Measurements from ENCODE around the gene SLC66A1.

Gene SLC66A1

DNA sequence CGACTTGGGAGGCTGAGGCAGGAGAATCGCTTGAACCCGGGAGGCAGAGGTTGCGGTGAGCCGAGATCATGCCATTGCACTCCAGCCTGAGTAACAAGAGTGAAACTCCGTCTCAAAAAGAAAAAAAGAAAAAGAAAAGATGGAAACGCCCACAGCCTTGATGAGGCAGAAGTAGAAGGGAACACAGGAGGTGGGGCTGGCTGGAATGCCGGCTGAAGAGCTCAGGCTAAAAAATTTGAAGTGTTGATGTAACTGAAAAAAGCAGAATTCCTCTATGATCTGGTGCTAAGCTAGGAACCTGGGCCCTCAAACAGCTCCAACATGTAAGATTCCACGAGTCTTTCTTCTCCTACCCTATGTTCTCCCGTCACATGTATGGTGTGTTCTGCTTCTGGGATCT lies 53.6 kb downstream of the SLC66A1 start:
- DNase-seq = no peak

DNA sequence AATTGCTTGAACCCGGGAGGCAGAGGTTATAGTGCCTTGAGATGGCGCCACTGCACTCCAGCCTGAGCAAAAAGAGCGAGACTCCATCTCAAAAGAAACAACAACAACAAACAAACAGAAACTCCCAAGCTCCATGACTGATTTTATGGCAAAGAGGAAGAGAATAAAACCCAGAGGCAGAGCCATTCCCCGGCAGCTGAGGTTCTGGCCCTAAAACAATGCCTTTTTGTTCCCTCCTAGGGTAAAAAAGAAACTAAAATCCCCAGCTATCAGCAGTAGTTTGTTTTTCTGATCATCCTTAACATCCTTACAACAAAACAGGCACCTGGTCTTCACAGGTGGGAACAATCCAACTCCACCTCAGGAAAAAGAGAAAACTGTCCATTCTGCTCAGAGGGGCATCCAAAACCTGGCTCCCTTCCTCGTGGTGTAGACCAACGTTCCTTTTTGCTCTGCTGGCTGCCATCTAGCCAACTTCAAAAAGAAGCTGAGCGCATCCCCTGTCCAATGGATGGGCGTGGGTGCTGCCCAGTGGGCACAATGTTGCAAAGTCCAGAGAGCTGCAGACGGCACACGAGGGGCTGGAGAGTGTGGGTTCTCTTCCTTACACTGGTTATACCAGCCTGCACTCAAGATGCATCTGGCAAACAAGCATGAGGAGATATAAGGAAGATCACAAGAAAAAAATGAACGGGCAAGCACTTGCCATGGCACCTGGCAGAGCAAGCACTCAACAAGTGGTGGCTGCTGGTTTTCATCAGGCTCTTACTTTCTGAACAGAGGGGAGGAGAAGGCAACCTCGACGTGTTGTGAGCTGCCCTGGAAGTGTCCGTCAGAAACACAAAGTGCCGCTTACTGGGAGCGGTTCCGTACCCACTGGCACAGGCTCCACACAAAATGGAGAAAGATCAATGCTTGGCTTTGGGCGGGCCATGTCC lies 54.7 kb downstream of the SLC66A1 start:
- DNase-seq = no peak

DNA sequence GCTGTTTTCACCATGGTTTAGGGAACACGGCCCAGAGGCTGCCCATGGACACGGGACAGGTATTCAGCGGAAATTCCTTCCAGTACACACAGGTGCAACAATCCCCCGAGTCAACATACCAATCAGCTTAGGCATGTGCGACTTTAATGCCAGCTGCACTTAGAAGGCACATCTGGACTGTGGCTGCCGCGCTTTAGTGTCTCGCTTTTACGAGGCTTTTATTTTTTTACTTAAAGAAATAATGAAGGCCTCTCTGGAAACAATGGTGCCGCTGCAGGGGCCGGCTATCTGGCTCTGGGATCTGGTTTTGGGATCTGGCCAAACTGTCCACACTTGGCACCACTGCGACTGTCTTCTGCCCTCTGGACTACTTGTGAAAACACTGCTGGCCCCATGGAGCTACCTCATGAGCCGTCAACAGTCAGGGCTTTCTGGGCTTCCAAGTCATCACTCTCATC lies 55.5 kb downstream of the SLC66A1 start:
- DNase-seq = no peak

DNA sequence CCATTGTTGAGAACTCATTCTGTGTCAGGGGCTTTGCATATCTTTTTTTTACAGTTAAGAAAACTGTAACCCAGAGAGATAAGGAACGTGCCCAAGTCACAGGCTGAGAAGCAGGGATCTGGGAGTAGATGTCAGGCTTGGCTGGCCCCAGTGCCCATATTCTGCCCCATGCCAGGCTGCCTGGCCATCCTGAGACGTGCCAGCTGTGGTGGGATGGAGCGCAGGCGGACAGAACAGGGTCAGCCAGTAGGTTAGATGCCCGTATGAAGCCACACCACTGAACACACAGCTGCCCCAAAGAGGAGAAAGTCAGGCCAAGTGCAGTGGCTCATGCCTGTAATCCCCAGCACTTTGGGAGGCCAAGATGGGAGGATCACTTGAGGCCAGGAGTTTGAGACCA lies 55.9 kb downstream of the SLC66A1 start:
- no peak for DNase-seq

DNA sequence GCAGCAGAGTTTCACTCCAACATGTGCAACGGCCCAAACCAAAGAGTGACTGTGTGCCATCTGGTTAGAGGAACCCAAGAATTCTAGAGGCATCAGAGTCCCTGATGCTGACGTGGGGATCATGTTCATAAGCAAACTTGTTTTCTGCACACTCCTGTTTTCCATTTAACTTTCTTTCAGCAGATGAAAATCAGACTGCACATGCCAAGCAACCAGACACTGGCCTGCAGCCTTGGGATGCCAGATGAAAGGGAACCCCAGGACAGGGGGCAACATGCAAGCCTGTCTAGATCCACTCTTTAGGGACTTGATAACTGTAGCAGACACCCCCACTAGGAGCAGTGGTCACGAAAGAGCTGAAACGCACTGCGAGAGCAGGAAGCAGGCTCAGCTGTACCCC lies 56.8 kb downstream of the SLC66A1 start:
- DNase-seq = no peak

DNA sequence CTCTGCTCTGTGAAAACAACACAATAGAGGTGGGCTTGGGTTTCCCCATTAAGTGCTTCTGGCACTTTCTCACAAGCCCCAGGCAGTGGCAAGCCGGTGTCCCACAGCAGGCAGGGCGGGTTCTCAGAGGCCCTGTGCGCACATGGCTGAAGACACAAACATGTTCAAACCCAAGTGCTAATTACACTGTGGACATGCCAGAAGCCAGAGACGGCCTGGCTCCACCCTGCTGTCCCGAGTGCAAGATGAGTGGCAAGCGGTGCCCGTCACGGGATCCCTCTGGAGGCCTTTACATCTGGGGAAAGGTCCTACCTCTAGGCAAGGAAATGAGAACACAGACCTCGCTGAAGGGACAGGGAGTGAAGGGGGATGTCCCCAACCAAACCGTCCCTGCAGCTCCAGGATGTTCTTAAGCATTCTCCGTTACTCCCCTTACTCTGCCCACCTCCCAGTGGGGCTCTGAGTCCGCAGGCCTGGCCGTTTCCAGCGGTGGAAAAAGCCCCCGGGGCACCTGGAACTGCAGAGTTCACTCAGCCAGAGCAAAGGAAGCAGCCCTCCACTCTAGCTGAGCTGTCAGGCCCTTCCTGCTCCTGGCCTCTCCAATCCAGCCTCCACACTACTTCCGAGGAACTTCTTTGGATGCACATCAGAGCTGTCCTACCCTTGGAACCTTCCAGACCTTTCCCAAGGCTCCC lies 57.4 kb downstream of the SLC66A1 start:
- no peak for DNase-seq

DNA sequence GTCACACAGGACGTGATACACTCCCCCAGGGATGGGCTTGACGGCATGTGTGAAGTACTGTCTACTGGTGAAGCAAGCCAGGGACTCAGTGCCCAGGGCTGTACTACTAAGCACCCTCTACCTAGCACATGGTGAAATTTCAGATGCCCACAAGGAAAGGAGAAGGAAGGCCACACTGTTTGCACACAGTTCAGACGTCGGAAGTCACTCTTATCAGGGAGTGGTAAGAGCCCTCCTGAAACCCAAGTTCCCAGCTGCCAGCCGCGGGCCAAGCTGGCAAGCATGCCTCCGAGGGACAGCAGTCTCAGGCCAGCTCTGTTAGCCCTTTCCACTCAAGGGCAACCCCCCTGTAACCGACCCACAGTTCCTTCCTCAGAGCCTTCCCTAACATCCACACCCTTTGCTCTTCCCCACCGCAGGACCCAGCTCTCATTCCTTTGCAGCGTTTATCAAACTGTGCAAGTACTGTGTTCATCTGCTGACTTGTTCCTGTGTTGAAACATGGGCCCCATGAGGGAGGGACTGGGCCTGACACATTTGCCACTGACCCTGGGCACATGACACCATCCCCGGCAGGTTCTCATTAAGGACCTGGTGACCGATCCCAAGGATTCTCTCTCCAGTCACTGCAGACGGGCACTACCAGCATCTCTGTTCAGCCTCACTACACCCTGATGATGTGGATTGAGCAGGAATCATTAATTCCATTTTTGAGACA lies 58.5 kb downstream of the SLC66A1 start:
- DNase-seq = no peak

DNA sequence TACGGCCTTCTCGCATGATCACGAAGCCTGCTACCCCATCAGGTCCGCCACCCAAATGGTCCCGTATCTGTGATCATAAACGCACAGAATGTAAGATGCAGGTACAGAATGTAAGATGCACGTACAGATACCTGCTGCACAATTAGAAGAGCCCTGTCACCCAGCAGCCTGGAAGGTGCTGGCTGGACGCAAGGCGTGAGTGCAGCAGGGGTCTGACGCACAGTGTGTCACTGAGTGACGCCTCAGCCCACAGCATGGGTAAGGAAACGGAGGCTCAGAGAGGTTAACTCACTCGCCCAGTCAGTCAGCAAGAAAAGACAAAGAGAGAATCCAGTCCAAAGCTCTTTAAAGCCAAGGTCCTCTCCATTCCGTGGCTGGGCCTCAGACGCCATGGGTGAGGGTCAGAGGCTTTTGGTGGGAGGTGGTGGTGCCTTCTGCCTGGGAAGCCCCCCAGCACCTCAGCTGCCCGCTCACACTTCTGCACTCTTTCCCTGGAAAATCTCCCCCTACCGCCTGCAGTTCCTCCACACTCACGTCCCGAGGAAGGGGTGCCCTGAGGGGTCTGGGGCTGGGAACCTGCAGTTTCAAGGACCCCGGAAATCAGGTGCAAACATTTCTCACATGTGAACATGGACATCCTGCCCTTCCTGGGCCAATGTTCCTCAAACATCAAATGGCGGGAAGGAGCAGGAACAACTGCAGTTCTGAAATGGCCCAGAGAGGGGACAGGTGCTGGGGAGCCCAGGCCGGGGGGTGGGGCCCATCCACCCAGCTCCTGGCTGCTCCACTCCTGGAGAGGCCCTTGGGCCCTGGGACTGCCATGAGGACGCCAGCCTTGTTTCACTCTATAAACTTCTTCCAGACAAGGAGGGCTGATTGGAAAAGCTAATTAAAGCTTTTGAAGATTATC lies 59.4 kb downstream of the SLC66A1 start:
- no peak for DNase-seq

DNA sequence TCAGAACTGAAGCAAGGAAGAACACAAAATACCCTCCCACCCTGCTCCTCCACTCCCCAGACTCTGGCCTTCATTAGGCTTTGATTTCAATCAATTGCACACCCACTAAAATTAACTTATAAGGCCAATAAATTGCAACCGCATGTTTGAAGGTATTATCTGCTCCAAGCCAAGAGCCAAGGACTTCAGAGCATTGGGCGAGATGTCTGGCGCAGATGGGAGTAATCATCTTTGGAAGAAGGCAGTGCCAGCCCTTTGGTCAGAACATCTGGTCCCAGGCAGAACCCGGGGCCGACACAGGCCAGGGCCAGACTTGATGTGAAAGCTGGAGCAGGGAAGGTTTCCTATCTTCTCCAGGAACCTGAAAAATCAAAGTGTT lies 60.0 kb downstream of the SLC66A1 start:
- DNase-seq = no peak

DNA sequence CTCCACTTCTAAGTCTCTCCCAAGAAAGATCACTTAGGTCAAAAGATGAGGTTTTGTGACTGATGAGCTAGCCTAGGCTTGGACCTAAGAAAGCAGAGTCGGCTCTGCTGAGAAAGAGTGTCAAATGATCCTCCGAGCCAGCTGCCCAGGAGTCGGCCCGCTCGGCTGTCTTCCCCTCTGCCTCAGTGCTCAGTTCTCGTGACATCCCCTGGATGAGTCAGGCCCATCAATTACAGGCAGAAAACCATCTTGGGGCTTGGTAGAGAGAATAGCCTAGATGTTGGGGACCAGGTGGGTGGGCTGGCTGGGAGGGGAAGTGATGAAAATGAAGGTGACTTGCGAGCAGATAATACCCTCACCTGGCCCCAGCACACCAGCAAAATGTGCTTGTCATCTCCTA lies 60.5 kb downstream of the SLC66A1 start:
- DNase-seq = no peak

DNA sequence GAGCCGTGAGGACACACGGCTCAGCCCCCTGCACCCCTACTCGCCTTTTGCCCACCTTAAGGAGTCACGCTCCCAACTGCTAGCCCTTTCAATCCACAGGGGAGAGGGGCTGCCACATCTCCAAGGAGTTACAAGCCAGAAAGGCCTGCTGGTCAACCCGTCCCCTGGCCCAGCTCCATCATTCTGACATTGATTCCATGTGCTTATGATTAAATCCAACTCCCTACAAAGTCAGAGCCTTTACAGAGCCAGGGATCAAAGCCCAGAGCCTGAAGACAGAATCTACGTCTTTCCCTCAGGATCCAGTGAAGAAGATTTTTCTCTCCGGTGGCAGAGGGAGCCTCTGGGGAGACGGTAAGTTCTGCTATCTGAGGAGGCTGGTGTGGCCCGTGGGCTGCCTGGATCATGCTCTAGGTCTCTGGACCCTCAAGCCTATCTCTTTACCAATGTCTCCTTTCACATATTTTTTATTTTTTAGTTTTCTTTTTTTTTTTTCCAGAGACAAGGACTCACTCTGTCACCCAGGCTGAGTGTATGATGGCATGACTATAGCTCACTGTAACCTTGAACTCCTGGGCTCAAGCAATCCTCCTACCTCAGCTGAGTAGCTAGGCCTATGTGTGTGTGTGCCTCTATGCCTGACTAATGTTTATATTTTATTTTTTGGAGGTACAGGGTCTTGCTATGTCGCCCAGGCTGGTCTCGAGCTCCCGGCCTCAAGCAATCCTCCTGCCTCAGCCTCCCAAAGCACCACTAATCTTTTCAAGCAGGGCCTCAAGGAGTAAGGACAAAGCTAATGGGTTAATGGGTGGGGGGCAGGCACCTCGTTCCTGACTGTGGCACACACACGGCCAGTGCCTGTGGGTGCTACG lies 61.3 kb downstream of the SLC66A1 start:
- no peak for DNase-seq

DNA sequence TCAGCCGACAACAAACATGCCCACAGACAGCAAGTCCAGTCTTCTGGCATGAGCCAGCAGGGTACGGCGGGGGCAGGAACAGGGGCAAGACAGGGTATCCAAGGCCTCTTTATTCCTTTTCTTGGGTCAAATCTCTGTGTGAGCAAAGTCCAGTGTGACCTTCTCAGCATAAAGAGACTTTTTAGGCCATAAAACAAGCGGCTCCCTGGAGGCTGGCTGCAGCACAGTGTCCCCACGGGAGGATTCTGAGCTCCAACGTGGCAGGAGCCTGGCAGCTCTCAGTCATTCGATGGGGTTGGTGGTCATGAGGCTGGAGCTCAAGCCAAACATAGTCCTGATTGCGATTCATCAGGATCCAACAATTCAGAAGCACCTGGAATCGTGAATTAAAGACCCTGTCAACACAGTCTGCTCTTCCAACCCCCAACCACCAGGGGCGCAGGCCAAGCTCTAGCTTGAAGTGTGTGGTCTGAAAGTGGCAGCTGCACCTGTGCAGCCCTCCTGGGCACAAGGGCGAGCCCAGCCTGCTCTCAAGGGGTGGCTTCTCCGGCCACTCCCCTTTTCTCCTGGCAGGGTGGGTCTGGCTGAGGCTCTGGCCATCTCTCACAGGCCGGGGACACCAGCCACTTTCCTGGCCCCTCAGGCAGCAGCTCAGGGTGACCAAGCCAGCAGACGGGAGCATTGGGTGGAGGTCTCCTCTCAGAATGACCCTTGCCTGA lies 62.1 kb downstream of the SLC66A1 start:
- DNase-seq = no peak

DNA sequence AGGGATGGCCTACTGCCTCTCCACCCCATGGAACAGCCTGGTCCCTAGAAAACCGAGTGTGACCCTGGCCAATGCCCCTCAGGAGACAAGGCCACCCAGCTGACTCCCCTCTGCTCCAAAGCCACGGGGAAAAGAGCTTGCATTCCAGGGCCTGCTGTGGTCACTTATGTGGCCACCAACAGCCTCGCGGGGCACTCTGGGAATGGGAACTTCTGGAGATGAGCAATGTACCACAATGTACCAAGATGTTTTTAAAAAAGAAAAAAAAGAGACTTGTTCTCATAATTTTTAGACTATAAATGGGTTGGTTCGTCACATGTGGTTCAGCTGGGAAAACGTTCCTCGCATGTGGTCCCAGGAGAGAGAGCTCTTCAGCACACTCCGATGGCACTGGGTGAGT lies 62.8 kb downstream of the SLC66A1 start:
- DNase-seq = no peak

DNA sequence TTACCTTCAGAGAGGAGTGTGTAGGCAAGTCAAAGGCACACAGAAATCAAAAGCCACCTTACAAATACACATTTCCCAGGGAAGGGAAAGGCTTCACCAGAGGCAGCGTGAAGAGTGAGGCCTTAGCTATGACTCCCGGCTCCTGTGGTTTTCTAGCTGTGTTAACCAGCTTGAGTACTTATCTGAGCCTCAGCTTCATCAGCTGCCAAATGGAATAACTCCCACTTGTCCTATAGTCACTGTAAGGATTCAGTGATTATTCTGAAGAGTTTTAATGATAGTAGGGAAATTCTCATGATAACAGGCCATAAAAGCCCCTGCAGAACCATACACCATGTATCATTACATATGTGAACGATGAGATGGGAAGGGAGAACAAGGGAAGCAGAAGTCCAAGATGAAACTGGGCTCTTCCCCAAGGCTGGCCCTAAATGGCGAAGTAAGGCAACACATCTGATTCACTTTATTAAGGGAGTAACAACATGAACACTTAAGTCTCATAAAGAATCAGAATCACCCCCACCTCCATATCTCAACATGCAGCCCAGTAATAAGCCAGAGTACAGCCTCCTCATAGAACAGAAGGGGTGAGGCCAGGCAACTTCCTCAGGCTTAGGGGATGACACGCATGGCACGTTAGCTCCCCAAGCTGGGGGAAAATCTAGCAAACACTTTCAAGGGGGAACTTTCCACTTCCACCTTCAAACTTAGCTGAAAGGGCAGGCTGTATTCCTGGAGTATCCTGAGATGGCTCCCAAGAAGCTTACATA lies 63.7 kb downstream of the SLC66A1 start:
- DNase-seq = no peak

DNA sequence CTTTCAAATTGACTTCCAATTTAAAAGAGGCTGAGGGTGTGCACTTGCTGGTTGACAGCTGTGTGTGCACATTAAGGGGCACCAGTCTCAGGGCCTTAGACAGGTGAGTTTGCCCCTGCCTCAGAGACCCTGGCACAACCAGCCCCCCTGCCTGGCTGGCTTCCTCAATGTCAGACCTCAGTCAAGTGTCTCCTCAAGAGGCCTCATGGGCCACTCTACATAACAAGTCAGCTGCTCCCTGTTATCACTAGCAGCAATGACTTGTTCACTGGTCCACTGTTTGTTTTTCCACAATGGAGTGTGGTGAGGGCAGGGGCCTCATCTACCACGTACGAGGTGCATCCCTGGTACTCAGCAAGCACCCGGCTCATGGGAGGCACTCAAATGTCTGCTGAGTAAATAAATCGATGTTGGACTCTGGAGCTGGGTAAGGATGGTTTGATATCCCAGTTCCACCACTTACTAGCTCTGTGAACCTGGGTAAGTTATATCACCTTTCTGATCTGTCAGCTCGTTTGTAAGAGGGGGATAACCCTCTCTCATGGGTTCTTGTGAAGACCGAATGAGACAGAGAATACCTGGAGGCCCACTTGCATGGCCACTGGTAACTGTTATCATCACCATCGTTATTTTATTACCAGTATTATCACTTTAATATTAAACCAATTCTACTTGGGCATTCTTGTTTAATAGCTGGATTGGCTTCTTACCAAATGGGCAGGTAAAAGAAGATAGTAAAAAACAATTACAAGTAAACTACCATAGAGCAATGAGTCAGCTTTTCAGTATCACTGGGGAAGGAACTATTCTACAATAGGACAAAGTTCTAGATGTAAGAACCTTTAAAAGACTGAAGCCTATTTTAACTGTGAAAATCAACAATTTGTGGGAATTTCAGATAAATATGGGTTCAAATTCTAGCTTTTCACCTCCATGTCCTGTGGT lies 64.6 kb downstream of the SLC66A1 start:
- no peak for DNase-seq

DNA sequence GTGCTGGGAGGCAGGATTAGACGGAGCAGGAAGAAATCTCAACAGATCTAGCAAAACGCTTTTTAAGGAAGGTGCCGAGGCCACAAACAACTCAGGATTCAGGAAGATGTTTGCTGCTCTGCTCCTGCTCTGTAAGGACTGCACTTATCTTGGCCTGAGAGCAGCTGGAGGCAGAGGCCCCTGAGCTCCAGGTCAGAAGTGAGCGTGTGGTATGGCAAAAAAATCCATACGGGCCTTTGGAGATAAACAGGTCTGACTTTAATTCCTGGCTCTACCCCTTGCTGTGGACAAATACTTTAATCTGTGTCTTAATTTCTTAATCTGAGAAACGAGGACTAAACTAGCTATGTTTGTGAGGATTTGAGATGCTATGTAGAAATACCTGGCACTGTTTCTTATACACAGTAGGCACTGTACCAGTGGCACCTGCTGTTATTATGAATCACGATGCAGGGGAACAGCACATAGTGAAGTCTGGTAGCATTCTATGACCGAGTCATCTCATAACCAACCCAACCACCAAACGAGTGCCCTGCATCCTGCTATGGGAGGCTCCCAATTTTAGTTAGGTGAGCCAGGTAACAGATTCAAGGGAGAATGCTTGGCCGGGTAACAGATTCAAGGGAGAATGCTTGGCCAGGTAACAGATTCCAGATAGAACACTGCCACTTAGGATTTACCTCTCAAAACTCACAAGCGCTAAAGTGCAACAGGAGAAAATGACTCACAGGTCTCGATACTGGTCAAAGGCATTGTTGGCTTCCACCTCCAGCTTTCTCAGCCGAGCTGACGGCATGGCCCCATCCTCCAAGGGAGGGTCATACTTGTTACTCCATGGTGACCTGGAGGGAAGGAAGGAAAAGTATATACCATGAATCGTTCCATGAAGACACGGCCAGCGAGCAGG lies 65.9 kb downstream of the SLC66A1 start:
- DNase-seq = no peak

Data from CD4-positive, alpha-beta T cell treated with Interleukin-21 for 1 hour (primary cell).